ENCODE measurements around the gene CAPN3.
"Not testable (repeated sequence)": the region's sequence is repeated elsewhere in the genome, so short reads cannot be mapped to it uniquely, and the experiment has no call there.

Gene CAPN3

GRCh38 chr15:42359249-42359648, at the start of gene CAPN3:
TSS of gene CAPN3 (plus strand) at chr15:42359501. CDS start at chr15:42359806, 305 bp downstream.
- DNase-seq (ENCODE audit: low read depth): no peak
- H3K4me3 ChIP-seq (ENCODE audit: low read depth, low read length): no peak within 1 kb of the TSS

GRCh38 chr15:42313463-42313862, 45.8 kb upstream of the CAPN3 start:
- H3K4me3 ChIP-seq (ENCODE audit: low read depth, low read length): no peak overlapping the region
- DNase-seq (ENCODE audit: low read depth): no peak

GRCh38 chr15:42314818-42315217, 44.5 kb upstream of the CAPN3 start:
- no peak for DNase-seq (ENCODE audit: low read depth)
- no peak overlapping the region for H3K4me3 ChIP-seq (ENCODE audit: low read depth, low read length)

GRCh38 chr15:42315521-42315920, 43.8 kb upstream of the CAPN3 start:
- DNase-seq (ENCODE audit: low read depth): no peak
- H3K4me3 ChIP-seq (ENCODE audit: low read depth, low read length): no peak overlapping the region

- DNase-seq (ENCODE audit: low read depth): not testable (repeated sequence)
Measured at GRCh38 chr15:42316282-42316805, 43.0 kb upstream of the CAPN3 start.

GRCh38 chr15:42319206-42319605, 40.1 kb upstream of the CAPN3 start:
- DNase-seq (ENCODE audit: low read depth): no peak
- no peak overlapping the region for H3K4me3 ChIP-seq (ENCODE audit: low read depth, low read length)

More at GRCh38 chr15:42316282-42316805, 43.0 kb upstream of the CAPN3 start:
- not testable (repeated sequence) for H3K4me3 ChIP-seq (ENCODE audit: low read depth, low read length)

GRCh38 chr15:42324308-42324707, 35.0 kb upstream of the CAPN3 start:
- no peak for DNase-seq (ENCODE audit: low read depth)
- no peak overlapping the region for H3K4me3 ChIP-seq (ENCODE audit: low read depth, low read length)

GRCh38 chr15:42329161-42329560, 30.1 kb upstream of the CAPN3 start:
- DNase-seq (ENCODE audit: low read depth): no peak
- H3K4me3 ChIP-seq (ENCODE audit: low read depth, low read length): no peak overlapping the region

GRCh38 chr15:42329992-42330391, 29.3 kb upstream of the CAPN3 start:
- no peak for DNase-seq (ENCODE audit: low read depth)
- H3K4me3 ChIP-seq (ENCODE audit: low read depth, low read length): no peak overlapping the region

GRCh38 chr15:42331235-42331634, 28.1 kb upstream of the CAPN3 start:
- no peak for DNase-seq (ENCODE audit: low read depth)
- no peak overlapping the region for H3K4me3 ChIP-seq (ENCODE audit: low read depth, low read length)

- no peak overlapping the region for H3K4me3 ChIP-seq (ENCODE audit: low read depth, low read length)
- DNase-seq (ENCODE audit: low read depth): peak; percentile 33
Measured at GRCh38 chr15:42332331-42332730, 27.0 kb upstream of the CAPN3 start.

GRCh38 chr15:42335074-42335473, 24.2 kb upstream of the CAPN3 start:
- DNase-seq (ENCODE audit: low read depth): no peak
- H3K4me3 ChIP-seq (ENCODE audit: low read depth, low read length): no peak overlapping the region

GRCh38 chr15:42336650-42337049, 22.7 kb upstream of the CAPN3 start:
- not testable (repeated sequence) for H3K4me3 ChIP-seq (ENCODE audit: low read depth, low read length); DNase-seq (ENCODE audit: low read depth)

GRCh38 chr15:42337104-42337503, 22.2 kb upstream of the CAPN3 start:
- not testable (repeated sequence) for H3K4me3 ChIP-seq (ENCODE audit: low read depth, low read length); DNase-seq (ENCODE audit: low read depth)

- H3K4me3 ChIP-seq (ENCODE audit: low read depth, low read length): no peak overlapping the region
- DNase-seq (ENCODE audit: low read depth): no peak
Measured at GRCh38 chr15:42338500-42338899, 20.8 kb upstream of the CAPN3 start.

GRCh38 chr15:42343596-42344232, 15.6 kb upstream of the CAPN3 start:
- no peak for DNase-seq (ENCODE audit: low read depth)
- no peak overlapping the region for H3K4me3 ChIP-seq (ENCODE audit: low read depth, low read length)

GRCh38 chr15:42344763-42345162, 14.5 kb upstream of the CAPN3 start:
- DNase-seq (ENCODE audit: low read depth): peak; percentile 93
- no peak overlapping the region for H3K4me3 ChIP-seq (ENCODE audit: low read depth, low read length)

- no peak for DNase-seq (ENCODE audit: low read depth)
Measured at GRCh38 chr15:42345504-42345903, 13.8 kb upstream of the CAPN3 start.

GRCh38 chr15:42348083-42348482, 11.2 kb upstream of the CAPN3 start:
- DNase-seq (ENCODE audit: low read depth): peak; percentile 65
- H3K4me3 ChIP-seq (ENCODE audit: low read depth, low read length): no peak overlapping the region

More at GRCh38 chr15:42345504-42345903, 13.8 kb upstream of the CAPN3 start:
- H3K4me3 ChIP-seq (ENCODE audit: low read depth, low read length): no peak overlapping the region

GRCh38 chr15:42349186-42349585, 10.1 kb upstream of the CAPN3 start:
- no peak overlapping the region for H3K4me3 ChIP-seq (ENCODE audit: low read depth, low read length)
- DNase-seq (ENCODE audit: low read depth): peak; percentile 62

- H3K4me3 ChIP-seq (ENCODE audit: low read depth, low read length): no peak overlapping the region
- no peak for DNase-seq (ENCODE audit: low read depth)
Measured at GRCh38 chr15:42352401-42352800, 6.9 kb upstream of the CAPN3 start.

All from skeletal muscle cell (primary cell).